ENCODE results near the gene EFNA2.

GRCh38 chr19:1258163-1258492 is 27.5 kb upstream of the EFNA2 start:
- TF ChIP-seq POLR2A (IDR thresholded peaks at IDR 0.05) = peak; percentile 10
- TF ChIP-seq, protein P1, sequence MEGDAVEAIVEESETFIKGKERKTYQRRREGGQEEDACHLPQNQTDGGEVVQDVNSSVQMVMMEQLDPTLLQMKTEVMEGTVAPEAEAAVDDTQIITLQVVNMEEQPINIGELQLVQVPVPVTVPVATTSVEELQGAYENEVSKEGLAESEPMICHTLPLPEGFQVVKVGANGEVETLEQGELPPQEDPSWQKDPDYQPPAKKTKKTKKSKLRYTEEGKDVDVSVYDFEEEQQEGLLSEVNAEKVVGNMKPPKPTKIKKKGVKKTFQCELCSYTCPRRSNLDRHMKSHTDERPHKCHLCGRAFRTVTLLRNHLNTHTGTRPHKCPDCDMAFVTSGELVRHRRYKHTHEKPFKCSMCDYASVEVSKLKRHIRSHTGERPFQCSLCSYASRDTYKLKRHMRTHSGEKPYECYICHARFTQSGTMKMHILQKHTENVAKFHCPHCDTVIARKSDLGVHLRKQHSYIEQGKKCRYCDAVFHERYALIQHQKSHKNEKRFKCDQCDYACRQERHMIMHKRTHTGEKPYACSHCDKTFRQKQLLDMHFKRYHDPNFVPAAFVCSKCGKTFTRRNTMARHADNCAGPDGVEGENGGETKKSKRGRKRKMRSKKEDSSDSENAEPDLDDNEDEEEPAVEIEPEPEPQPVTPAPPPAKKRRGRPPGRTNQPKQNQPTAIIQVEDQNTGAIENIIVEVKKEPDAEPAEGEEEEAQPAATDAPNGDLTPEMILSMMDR (IDR thresholded peaks at IDR 0.05) = no peak
